ENCODE results near the gene DICER1.
"Not testable (repeated sequence)": the region's sequence is repeated elsewhere in the genome, so short reads cannot be mapped to it uniquely, and the experiment has no call there.

The DICER1 gene, protein sequence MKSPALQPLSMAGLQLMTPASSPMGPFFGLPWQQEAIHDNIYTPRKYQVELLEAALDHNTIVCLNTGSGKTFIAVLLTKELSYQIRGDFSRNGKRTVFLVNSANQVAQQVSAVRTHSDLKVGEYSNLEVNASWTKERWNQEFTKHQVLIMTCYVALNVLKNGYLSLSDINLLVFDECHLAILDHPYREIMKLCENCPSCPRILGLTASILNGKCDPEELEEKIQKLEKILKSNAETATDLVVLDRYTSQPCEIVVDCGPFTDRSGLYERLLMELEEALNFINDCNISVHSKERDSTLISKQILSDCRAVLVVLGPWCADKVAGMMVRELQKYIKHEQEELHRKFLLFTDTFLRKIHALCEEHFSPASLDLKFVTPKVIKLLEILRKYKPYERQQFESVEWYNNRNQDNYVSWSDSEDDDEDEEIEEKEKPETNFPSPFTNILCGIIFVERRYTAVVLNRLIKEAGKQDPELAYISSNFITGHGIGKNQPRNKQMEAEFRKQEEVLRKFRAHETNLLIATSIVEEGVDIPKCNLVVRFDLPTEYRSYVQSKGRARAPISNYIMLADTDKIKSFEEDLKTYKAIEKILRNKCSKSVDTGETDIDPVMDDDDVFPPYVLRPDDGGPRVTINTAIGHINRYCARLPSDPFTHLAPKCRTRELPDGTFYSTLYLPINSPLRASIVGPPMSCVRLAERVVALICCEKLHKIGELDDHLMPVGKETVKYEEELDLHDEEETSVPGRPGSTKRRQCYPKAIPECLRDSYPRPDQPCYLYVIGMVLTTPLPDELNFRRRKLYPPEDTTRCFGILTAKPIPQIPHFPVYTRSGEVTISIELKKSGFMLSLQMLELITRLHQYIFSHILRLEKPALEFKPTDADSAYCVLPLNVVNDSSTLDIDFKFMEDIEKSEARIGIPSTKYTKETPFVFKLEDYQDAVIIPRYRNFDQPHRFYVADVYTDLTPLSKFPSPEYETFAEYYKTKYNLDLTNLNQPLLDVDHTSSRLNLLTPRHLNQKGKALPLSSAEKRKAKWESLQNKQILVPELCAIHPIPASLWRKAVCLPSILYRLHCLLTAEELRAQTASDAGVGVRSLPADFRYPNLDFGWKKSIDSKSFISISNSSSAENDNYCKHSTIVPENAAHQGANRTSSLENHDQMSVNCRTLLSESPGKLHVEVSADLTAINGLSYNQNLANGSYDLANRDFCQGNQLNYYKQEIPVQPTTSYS (N-terminal part only)

DNA sequence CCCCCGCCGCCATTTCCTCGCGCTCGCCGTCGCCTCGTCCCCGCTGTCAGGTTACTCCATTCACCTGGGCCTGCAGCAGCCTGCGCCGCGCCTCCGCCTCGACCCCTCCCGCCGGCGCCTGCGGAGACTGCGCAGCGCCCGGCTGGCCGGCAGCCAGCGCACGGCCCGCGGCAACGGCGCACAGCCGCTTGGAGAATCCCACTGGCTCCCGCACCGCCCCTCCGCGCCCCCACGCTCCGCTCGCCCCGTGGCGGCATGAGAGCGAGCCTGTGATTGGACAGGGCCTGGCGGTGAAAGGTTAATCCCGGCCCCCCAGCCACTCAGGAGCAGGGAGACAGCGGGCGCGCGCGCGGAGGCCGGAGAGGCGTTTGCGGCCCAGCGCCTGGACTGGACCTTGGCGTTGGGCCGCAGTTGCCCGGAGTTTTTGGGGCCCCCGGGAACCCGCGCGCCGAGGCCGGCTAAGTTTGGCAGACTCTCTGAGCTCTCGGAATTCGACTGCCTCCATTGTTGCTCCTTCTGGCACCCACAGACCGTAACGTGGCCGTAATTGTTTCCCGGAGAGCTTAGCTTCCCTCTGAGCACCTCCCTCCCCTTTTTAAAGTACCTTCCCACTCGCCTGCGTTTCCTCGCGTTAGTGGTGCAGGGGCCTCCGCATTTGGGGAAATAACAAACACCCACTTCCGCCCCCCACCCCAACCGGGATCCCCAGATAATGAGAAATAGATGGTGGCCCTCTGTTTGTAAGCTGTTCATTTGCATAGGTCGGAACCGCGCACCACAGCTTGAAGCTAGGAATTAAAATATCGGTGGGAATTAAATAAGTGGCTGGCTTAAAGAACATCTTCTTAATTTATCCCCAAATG lies at the start of gene DICER1:
Gene DICER1, minus strand, starts transcription at position 203 of the 863 bp plus-strand sequence. CDS start 24,071 bp downstream, outside the sequence.
- DNase-seq: peak; percentile 91

DNA sequence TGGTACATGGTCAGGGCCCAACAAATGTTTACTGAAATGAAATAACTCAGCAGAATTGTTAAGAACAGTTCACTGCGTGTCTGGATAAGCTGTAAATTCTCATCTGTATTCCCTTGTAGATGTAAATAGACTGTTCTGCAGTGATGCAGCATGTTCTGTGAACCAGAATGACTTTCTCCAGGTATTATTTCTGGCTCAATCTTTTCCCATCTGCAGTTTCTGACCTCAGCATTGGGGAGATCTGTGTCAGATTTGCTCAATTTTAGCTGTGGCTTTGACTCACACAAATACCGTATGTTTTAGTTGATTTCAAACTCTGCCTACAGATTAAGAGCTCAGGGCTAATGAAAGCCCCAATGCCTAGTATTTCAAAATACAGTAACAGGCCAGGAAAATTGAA lies 49.2 kb upstream of the DICER1 start:
- no peak for DNase-seq

DNA sequence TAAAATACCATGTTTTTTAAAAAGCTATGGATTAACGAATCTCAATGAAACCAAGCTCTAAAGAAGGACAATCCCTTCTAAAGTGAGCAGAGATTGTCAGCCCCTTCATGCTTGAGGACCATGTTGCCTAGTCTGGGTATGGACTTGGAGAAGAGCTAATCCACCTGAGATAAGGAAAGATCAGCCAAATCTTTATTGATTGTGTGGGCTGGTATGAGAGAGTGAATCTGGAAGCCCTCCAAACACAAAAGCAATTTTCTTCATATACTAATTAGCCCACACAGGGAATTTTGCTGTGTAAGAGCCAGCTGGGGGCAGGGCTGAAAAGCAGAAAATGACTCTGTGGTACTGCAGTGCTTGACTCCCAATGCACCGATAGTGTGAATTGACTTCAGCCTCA lies 47.4 kb upstream of the DICER1 start:
- no peak for DNase-seq

DNA sequence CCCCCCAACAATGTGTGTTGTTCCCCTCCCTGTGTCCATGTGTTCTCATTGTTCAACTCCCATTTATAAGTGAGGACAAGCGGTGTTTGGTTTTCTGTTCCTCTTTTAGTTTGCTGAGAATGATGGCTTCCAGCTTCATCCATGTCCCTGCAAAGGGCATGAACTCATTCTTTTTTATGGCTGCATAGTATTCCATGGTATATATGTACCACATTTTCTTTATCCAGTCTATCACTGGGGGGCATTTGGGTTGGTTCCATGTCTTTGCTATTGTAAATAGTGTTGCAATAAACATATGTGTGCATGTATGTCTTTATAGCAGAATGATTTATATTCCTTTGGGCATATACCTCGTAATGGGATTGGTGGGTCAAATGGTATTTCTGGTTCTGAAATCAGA lies 44.4 kb upstream of the DICER1 start:
- not testable (repeated sequence) for DNase-seq

DNA sequence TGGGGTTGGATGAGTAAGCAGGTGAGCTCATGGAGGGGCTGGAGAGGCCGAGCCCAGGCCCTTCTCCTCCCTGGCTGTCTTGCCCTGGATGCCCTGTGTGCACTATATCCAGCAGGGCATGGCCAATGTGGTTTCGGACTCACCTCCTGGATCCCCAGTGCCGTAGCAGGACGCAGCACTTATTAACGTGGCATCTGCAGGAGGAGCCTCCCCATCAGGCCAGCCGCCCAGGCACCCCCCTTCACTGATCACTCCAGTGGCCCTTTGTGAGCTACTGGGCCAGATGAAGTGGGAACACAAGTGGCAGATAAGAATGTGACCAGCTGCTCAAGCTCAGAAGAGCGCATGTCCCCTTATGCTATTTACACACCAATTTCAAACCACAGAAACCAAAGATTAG lies 43.1 kb upstream of the DICER1 start:
- DNase-seq: no peak

DNA sequence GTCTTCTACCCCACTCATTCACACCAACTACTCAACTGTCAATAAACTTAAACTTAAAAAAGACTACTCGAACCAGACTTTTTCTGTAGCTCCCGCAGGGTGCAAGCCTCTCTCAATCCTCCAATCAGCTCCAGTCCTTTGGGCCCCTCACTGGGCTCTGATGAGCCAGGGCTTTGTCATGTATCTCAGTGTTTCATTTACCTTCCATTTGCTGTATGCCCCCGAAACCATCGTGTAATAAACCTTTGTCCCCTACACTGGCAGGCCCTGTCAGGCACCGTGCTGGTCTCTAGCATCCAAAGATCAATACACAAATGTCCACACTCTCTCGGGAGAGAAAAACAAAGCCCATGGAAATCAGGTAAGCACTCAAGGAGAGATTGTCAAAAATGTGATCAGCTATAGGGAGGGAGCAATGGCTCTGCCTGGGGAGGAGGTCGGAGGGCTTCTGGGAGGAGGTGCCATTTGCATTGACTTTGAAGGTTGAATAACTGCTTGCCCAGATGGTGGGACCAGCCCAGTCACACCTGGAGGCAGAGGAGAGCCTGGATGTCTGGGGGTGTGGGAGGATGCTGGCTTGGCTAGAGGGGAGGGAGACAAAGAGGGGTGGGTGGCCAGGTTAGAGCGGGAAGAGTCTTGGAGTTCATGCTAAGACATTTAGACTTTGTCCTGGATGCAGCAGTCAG lies 42.1 kb upstream of the DICER1 start:
- no peak for DNase-seq

DNA sequence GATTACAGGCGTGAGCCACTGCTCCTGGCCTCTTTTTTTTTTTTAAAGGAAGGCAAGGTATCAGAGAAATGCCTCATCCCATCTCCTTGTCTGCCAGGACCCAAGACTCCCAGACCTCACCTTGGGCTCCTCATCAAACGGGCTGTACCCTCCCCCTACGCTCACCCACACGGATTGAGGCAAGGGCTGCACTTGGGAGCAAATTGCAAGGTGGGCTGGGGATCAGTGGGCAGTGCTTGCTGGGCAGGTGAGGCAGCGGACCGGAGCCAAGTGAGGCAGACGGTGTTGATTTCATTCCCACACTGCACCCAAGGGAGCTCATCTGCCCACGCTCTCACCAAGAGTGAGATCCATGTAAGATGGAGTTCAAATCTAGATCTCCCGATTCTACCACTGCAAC lies 41.0 kb upstream of the DICER1 start:
- DNase-seq: no peak

DNA sequence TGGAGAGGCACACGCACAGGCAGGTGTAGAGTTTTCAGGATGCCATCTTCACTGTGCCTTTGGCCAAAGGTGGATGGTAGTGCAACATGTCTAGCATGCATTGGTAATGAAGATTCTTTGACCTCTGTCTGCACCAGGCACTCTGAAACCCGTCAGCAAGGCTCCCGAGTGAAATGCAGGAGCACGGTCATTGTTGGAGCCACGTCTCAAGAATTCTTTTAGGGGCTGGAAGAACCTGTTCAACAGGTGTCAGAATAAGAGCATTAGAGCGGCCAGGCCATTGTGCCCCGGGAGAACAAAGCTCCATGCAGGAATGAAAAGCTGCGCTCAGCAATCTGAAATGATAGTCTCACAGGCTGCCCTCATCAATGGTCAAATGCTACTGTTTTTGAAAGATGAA lies 40.2 kb upstream of the DICER1 start:
- no peak for DNase-seq

DNA sequence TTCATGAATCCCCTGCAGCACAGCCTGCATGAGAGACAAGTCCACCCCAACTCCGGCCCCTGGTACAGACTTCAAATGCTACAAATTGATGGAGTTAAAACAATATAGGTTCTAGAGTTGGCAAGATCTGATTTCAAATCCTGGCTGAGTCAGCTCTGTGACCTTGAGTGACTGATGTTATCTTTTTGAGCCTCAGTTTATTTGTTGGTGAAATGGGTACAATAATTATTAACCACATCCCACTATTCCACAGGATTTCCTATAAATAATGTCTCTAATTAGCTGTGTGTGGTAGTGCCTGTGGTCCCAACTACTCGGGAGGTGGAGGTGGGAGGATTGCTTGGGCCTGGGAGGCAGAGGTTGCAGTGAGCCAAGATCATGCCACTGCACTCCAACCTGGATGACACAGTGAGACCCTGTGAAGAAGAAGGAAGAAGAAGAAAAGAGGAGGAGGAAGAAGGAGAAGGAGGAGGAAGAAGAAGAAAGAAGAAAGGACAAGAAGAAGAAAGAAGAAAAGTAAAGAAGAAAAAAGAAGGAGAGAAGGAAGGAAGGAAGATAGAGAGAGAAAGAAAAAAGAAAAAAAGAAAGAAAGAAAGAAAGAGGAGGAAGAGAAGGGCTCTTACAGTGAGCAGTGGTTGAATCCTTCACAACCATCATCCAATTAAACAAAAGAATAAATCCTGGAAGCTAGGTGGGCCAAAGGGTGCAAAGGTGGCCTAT lies 39.7 kb upstream of the DICER1 start:
- no peak for DNase-seq

DNA sequence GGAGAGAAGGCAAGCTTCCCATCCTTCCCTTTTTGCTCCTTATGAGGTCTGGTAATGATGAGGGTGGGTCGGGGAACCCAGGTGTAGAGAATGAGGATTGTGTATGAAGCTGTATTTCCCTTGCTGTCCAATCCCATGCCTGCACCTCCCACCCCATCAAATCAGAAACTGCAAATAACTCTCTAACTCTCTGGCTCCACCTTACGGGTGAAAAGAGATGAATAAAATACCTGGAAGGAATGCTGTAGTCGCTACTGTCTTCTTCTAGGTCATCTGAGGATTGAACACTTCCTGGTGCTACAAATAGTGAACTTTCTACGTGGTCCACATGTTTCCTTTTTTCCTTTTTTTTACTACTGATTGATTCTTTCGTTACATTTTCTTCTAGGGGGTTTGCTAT lies 38.9 kb upstream of the DICER1 start:
- no peak for DNase-seq

DNA sequence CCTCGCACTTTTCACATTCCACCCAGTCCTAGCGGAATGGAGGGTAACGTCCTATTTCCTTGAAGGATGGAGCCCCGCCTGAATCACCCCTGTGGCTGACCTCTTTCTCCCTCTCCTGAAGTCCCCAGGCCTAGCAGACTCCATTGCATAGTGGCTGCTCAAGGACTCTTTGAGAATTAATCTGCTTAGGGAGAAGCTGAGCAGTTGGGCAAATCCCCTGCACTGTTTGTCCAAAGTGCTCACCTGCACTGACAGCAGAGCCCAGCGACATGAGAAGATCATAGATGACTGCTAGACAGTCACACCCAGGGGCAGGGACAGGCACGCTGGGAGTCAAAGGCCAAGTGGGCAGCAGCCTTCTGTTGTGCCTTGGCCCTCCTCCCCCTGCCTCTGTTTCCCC lies 37.7 kb upstream of the DICER1 start:
- no peak for DNase-seq

DNA sequence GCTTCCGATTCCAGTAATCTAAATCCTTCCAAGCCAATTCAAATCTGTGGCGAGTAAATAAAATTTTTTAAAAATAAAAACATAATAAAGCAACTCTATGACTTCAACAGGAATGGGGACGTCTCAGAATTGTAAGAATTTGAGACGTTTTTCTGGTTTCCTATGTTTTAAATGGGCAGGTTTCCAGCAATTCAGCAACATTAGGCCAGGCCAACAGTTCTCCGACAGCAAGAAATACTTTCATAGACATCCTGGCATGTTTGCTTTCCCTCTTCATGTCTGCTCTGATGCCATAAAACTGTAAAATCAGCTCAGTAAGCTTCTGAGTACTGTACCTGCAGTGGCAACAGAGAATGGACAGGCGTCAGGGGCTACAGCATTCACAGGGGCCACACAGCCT lies 35.8 kb upstream of the DICER1 start:
- DNase-seq: no peak

DNA sequence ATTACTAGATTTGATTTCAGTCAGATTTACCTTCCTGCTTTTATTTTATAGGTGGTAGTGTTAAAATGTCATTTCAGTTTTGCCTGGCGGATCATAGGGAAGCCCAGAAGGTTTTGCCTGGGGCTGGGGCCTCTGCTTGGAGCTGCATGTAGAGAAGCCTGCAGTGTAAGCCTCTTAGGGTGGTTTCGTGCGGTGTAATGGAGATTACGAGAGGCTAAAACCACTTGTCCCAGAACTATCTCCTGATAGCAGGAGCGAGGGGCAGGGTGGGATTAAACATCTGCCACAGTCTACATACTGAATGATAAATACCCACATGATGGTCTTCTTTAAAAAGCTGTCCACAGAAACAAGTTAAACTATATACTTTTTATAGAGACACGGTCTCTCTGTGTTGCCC lies 35.0 kb upstream of the DICER1 start:
- DNase-seq: no peak

DNA sequence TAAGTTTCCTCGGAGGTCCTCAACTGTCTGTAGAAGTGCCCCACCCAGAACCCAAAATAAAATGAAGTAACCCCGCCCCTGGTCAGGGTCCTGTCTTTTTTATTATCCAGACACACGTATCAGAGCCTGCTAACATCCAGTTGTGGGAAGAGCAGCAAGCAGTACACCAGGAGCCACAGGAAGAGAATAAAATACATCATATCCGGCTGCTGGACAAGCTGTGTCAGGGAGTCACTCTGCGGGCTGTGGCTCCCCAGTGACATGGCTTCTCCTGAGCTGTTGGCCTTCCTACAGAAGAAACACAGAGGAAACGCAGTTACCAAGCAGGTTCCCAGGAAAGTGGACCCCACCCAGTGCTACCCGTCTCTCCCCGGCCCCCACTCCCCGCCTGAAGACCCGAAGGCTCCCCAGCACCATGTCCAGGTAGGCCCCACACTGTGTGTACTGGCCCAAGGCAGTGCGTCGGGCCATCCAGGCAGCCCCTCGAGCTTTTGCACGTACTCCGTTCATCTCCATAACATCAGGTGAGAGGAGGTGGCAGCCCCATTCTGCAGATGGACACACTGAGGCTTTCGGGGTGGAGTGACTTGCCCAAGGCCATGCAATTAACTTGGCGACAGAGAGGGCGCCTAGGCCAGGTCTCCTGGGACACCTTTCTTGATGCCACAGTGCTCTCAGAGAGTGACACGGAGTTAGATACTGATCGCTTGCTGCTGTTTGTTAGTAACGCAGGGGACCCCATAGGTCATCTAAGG lies 34.3 kb upstream of the DICER1 start:
- DNase-seq: no peak

DNA sequence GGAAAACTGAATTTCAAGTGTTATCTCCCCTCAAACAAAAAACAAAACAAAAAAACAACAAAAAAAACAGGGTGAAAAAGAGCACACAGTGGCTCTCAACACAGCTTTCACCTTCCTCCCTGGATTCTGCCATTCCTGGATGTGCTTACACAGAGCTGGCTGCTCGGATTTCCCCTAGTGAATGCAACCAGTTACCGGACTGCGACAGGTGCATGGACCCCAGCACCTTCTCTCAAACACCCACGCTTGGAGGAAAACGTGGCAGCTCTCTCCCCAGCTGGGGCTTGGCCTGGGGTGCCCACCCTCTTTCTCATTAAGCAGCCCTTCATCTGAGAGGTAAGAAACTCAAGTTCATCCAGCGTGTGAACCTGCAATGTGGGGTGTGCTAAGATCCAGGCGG lies 33.5 kb upstream of the DICER1 start:
- DNase-seq: no peak

DNA sequence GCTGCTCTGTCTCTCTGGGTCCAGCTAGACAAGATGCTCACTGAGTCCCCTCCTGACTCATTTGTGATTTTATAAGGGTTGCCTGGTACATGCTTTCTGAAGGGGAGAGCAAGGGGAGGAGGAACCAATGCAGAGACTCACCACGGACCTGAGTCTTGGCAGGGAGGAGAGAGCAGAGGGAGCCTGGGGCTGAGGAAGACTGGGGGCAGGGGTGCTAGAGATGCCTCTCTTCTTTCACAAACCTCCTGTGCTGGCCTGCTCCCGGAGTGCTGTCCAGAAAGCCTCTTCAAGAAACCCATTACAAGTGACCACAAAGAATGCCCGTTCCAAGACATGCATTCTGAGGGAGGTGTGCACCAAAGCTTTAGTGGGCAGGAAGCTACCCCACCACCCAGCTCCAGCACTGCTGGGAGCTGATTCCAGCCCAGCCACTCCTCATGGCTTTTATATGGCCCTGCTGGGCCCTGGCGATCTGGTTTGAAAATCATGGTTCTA lies 33.1 kb upstream of the DICER1 start:
- no peak for DNase-seq

DNA sequence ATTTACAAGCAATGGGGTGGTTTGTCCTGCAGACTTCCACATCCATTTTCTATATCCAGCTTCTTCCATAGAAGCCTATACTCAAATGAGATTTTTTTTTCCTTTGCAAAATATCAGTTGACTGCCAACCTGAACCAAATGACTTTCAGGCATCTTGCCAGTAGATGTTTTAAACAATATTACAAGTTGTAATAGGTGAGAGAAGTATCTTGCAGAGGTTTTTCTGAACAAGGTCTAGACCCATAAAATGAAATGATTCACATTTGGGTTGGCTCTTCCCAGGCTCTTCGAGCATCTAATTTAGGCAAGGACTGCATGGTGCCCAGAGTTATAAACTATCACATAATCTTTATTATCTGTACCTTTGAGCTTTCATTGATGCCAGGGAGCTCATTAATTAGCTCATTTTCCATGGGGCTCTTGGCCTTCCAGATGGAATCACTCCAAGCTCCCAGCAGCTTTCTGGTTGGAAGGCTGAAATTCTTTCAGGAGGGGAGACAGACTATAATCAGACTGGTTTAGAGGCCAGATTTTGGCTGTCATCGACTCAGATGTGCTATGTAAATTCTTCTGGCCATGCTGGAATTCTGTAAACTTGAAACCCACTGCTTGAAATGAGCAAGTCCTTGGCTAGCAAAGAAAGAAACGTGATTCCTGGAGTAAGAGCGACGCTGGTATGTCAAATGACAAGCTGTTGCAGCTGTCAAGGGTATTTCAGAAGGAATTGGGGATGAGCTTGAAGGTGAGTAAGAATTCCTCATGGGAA lies 32.2 kb upstream of the DICER1 start:
- no peak for DNase-seq

DNA sequence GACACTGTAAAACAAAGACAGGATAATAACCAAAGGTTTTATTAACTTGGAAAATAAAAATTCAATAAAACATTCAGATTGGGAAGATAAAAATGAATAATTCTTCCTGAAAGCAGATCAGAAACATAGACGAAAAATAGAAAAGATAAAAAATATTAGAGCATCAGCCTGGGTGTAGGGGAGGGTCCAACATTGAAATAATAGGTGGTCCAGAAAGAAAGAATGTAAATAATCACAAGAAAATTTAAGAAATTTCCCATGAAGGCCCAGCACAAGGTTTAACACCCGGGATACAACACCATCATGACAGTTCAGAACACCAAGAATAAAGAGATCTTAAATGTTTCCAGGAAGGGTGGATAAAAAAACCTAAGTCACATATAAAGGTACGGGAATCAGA lies 31.1 kb upstream of the DICER1 start:
- DNase-seq: no peak

DNA sequence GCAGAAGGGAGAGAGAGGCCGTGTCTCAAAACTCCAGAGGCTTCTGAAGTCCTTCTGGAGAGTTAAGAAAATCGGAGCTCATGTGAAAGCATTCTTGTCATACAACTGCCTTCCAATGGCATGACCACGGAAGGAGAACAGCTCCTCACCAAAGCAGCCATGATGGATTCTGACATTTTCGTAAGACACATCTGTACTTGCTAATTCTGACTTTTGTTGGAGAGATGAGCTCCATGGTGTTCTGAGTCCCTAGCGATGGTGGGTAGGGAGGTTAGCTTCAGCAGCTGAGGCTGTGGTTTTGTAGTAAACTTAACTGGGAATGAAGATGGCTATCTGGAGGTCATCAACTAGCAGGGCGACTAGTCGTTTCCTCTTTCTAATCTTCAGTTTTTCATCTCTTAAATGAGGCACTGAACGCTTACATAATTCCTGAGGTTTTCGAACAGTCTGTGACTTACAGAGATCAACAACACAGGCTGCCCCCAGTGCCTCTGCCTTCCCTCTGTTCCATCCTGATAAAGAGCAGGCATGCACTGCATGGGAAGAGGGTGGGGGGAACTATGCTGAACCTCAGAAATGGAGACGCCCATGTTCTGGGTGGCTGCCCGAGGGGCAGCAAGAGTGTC lies 28.6 kb upstream of the DICER1 start:
- no peak for DNase-seq

Data from CD4-positive, alpha-beta T cell treated with Interleukin-15 for 1 hour (primary cell).